DMS114 treated with DMSO at 0.1 percent for 48 hours (cell line): ENCODE results near the gene CHID1.

ENCODE experiments used
- DNase-seq: peaks from one replicate; lab custom pipeline; 2025; ENCODE audit not compliant: unreplicated experiment; lab: John Stamatoyannopoulos, UW

CHID1 gene

GRCh38 chr11:910589-911030 is at the start of gene CHID1:
Gene CHID1, minus strand, starts transcription at chr11:910810. Its CDS starts 5,994 bp downstream, at chr11:904816.
- peak; percentile 37 for DNase-seq

GRCh38 chr11:959608-960007 is 49.0 kb upstream of the CHID1 start:
- no peak for DNase-seq

- DNase-seq, result no peak
These were observed 48.4 kb upstream of the CHID1 start for GRCh38 chr11:959027-959426.

GRCh38 chr11:958101-958500 is 47.5 kb upstream of the CHID1 start:
- DNase-seq, result no peak

- DNase-seq, result no peak
These were observed 46.8 kb upstream of the CHID1 start for GRCh38 chr11:957212-957920.

GRCh38 chr11:955154-956063 is 44.8 kb upstream of the CHID1 start:
- no peak for DNase-seq

- no peak for DNase-seq
These were observed 44.0 kb upstream of the CHID1 start for GRCh38 chr11:954392-955153.

GRCh38 chr11:953512-953911 is 42.9 kb upstream of the CHID1 start:
- no peak for DNase-seq

GRCh38 chr11:952406-953385 is 42.1 kb upstream of the CHID1 start:
- no peak for DNase-seq

- no peak for DNase-seq
These were observed 40.9 kb upstream of the CHID1 start for GRCh38 chr11:951507-951906.

GRCh38 chr11:947744-948143 is 37.1 kb upstream of the CHID1 start:
- DNase-seq, result no peak

GRCh38 chr11:945986-946385 is 35.4 kb upstream of the CHID1 start:
- no peak for DNase-seq

- DNase-seq, result no peak
These were observed 34.3 kb upstream of the CHID1 start for GRCh38 chr11:944711-945470.

- no peak for DNase-seq
These were observed 32.2 kb upstream of the CHID1 start for GRCh38 chr11:942823-943222.

- no peak for DNase-seq
These were observed 30.0 kb upstream of the CHID1 start for GRCh38 chr11:940496-941135.

GRCh38 chr11:937841-938261 is 27.2 kb upstream of the CHID1 start:
- DNase-seq, result no peak

- no peak for DNase-seq
These were observed 25.6 kb upstream of the CHID1 start for GRCh38 chr11:936199-936598.

GRCh38 chr11:934527-934926 is 23.9 kb upstream of the CHID1 start:
- DNase-seq, result no peak

GRCh38 chr11:933936-934335 is 23.3 kb upstream of the CHID1 start:
- no peak for DNase-seq
